Uterus (tissue), 2 donors: ENCODE measurements around the gene SLC9A6.

Source experiments
- CTCF ChIP-seq, 4 experiments: fragments of 200-600 bp in 2 of 4; fragments of 450-650 bp in 2 of 4; sonication (generic) in 2 of 4; IDR thresholded peaks; one replicate each; pipeline ENCODE4 v1.5.1; 2016 to 2019; ENCODE audit warnings: antibody characterized with exemption in 4 of 4, mild to moderate bottlenecking in 2 of 4, moderate library complexity in 1 of 4
- POLR2A ChIP-seq, 2 donors: fragments of 450-650 bp; IDR thresholded peaks; one replicate each; pipeline ENCODE4 v1.6.1; 2016; ENCODE audit warnings: antibody characterized with exemption in 2 of 2, mild to moderate bottlenecking in 1 of 2, moderate library complexity in 1 of 2

GRCh38 chrX:136051611-136052010 lies 66.4 kb downstream of the SLC9A6 start:
- TF ChIP-seq CTCF (IDR thresholded peaks at IDR 0.05) (no peak), POLR2A (IDR thresholded peaks at IDR 0.05) (no peak)
